Ishikawa (cell line): ENCODE measurements around the gene GNB3.

Experiments
- CEBPB ChIP-seq: IDR thresholded peaks from 2 replicates; pipeline ENCODE4 v1.6.1; 2012
- CREB1 ChIP-seq: IDR thresholded peaks from 2 replicates; pipeline ENCODE4 v1.6.1; 2012; ENCODE audit warnings: low read depth
- EGR1 ChIP-seq: IDR thresholded peaks from 2 replicates; pipeline ENCODE4 v1.6.1; 2012
- EP300 ChIP-seq: IDR thresholded peaks from 2 replicates; pipeline ENCODE4 v1.6.1; 2012; ENCODE audit warnings: borderline replicate concordance
- FOXM1 ChIP-seq: IDR thresholded peaks from 2 replicates; pipeline ENCODE4 v1.6.1; 2012; ENCODE audit warnings: low read depth, borderline replicate concordance
- MAX ChIP-seq: IDR thresholded peaks from 2 replicates; pipeline ENCODE4 v1.6.1; 2012
- NFIC ChIP-seq: IDR thresholded peaks from 2 replicates; pipeline ENCODE4 v1.6.1; 2012
- RAD21 ChIP-seq: IDR thresholded peaks from 2 replicates; pipeline ENCODE4 v1.6.1; 2012; ENCODE audit warnings: low read depth
- TAF1 ChIP-seq: IDR thresholded peaks from 2 replicates; pipeline ENCODE4 v1.6.1; 2012; ENCODE audit warnings: low read depth, mild to moderate bottlenecking
- TCF12 ChIP-seq: IDR thresholded peaks from 2 replicates; pipeline ENCODE4 v1.6.1; 2012; ENCODE audit warnings: low read depth
- TEAD4 ChIP-seq: IDR thresholded peaks from 2 replicates; pipeline ENCODE4 v1.6.1; 2012
- USF1 ChIP-seq: IDR thresholded peaks from 2 replicates; pipeline ENCODE4 v1.6.1; 2012
- YY1 ChIP-seq: IDR thresholded peaks from 2 replicates; pipeline ENCODE4 v1.6.1; 2012; ENCODE audit warnings: low read depth
- ZBTB7A ChIP-seq: IDR thresholded peaks from 2 replicates; pipeline ENCODE4 v1.6.1; 2012; ENCODE audit warnings: low read depth
- TF ChIP-seq, protein P1 (sequence below): IDR thresholded peaks from 2 replicates; pipeline ENCODE4 v1.6.1; 2012; ENCODE audit warnings: low read depth, mild to moderate bottlenecking

Gene GNB3

DNA sequence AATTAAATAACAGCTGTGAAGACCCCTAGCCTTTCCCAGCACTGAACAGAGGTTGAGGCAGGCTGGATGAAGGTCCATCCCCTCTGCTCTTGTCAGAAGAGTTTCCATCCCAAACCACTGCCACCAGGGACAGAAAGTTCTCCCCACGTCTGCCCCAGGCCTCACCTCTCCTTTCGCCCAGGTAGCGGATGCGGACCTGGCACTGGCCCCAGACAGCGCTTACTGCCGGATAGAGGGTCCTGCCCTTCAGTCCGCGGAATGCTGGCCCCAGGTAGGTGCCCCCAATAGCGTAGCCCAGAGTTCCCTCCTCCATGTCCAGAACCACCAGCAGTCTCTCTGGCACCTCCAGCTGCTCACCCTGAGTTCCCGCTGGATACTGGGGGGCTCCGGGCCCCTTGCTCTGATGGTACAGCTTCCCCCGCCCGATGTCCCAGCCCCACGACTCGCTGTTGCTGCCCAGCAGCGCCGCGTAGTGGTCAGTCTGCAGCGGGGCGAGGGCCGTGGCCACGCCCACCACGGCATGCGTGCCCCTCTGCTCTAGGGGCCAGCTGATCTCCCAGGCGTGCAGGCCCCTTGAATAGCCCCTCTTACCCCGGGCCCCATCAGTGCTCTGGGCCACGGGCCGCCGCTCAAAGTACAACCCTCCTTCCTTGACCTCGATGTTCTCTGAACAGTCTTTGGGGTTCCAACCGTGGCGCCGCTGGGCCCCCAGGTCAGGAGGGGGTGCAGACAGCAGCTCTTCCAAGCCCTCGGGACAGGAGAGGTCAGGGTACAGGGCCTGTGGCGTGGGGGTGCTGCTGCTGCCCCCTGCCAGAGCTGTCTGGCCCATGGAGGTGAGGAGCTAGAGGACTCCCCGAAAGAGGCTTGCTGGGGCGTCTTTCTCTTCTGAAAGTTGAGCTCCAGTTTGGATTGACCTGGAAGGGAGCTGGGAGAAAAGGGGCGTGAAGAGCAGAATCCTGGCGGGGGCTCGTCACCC is 31.6 kb downstream of the GNB3 start:
- TF ChIP-seq NFIC, result no peak
- no peak for TF ChIP-seq CEBPB
- TF ChIP-seq EGR1, result no peak
- TF ChIP-seq, protein P1, sequence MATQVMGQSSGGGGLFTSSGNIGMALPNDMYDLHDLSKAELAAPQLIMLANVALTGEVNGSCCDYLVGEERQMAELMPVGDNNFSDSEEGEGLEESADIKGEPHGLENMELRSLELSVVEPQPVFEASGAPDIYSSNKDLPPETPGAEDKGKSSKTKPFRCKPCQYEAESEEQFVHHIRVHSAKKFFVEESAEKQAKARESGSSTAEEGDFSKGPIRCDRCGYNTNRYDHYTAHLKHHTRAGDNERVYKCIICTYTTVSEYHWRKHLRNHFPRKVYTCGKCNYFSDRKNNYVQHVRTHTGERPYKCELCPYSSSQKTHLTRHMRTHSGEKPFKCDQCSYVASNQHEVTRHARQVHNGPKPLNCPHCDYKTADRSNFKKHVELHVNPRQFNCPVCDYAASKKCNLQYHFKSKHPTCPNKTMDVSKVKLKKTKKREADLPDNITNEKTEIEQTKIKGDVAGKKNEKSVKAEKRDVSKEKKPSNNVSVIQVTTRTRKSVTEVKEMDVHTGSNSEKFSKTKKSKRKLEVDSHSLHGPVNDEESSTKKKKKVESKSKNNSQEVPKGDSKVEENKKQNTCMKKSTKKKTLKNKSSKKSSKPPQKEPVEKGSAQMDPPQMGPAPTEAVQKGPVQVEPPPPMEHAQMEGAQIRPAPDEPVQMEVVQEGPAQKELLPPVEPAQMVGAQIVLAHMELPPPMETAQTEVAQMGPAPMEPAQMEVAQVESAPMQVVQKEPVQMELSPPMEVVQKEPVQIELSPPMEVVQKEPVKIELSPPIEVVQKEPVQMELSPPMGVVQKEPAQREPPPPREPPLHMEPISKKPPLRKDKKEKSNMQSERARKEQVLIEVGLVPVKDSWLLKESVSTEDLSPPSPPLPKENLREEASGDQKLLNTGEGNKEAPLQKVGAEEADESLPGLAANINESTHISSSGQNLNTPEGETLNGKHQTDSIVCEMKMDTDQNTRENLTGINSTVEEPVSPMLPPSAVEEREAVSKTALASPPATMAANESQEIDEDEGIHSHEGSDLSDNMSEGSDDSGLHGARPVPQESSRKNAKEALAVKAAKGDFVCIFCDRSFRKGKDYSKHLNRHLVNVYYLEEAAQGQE, result no peak
- peak; percentile 41; the same call in 1 of the 2 replicates for TF ChIP-seq USF1
- TF ChIP-seq CREB1, result no peak
- TF ChIP-seq TEAD4, result peak; percentile 52; the same call in 1 of the 2 replicates
- no peak for TF ChIP-seq FOXM1
- TF ChIP-seq EP300, result no peak
- peak; percentile 41 for TF ChIP-seq YY1
- peak; percentile 87 for TF ChIP-seq ZBTB7A
- peak; percentile 48; the same call in 1 of the 2 replicates for TF ChIP-seq RAD21
- peak; percentile 43; the same call in 1 of the 2 replicates for TF ChIP-seq TCF12
- TF ChIP-seq MAX, result peak; percentile 68
- no peak; the same call in 1 of the 2 replicates for TF ChIP-seq TAF1

DNA sequence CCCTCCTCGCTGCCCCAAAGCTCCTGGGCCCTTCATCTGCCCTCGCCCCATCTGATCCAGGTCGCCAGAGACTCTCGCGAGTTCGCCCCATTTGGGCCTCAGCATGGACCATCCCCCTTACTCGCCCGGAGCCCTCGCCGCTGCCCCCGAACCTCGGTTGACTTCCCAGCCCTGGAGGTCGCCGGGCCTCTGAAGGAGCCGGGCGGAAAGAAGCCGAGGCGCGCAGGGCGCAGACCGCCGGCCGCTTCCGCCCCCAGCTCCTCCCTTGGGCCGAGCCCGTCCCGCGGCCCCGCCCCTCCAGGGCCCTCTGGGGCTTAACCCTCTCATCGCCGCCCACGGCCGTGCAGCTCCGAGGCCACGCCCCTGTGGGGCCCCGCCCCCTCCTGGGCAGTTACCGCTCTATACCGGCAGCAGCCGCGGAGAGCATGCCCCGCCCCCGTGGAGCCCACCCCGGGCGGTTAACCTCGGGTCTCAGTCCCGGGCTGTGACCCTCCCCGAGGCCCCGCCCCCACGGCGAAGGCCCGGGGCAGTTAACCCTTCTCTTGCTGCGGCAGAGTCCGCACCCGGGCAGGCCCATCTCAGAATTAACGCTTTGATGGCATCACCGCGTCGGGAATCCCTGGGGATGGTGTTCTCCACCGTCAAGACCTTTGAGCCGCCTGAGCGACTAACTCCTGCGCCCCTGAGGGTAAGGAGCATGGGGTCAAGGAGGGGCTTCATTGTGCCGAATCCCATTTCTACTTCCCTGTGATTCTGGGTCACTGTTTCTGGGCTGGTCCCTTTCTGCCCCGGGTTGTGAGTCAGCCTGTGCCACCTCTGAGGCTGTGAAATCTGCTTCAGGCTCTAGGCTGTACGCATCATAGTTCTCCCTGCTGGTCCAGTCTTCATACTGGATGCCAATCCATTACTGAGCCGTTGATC is 32.6 kb downstream of the GNB3 start, which contains the start of gene SPSB2:
Gene SPSB2, minus strand, starts transcription at position 210 of the 921 bp plus-strand sequence. CDS start 402 bp downstream, outside the sequence.
- peak; percentile 79; the same call in 1 of the 2 replicates for TF ChIP-seq ZBTB7A
- 0 out of 2 replicates have a peak, but pooled peaks have one; percentile 12 for TF ChIP-seq YY1
- TF ChIP-seq CEBPB, result no peak
- TF ChIP-seq USF1, result no peak
- TF ChIP-seq MAX, result no peak; the same call in 1 of the 2 replicates
- TF ChIP-seq, protein P1, result no peak
- TF ChIP-seq EGR1, result peak; percentile 58; the same call in 1 of the 2 replicates
- 0 out of 2 replicates have a peak, but pooled peaks have one; percentile 4 for TF ChIP-seq TEAD4
- TF ChIP-seq TAF1, result peak; percentile 81
- no peak for TF ChIP-seq FOXM1
- TF ChIP-seq NFIC, result peak; percentile 17; the same call in 1 of the 2 replicates
- TF ChIP-seq EP300, result no peak
- no peak for TF ChIP-seq CREB1

DNA sequence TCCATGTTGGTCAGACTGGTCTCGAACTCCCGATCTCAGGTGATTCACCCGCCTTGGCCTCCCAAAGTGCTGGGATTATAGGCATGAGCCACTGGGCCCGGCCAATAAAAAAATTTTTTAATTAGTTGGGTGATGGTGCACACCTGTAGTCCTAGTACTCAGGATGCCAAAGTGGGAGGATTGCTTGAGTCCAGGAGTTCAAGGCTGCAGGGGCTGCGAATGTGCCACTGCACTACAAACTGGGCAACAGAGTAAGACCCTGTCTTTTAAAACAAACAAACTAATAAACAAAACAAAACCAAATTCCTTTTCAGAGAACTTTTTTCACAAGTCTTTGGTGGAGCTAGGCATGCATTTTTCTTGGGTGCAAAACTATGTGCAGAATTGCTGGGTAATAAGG is 42.5 kb downstream of the GNB3 start:
- no peak for TF ChIP-seq EP300
- TF ChIP-seq CEBPB, result no peak
- no peak for TF ChIP-seq TAF1
- no peak for TF ChIP-seq EGR1
- no peak for TF ChIP-seq MAX
- TF ChIP-seq NFIC, result no peak
- TF ChIP-seq, protein P1, result no peak
- TF ChIP-seq YY1, result no peak
- TF ChIP-seq RAD21, result no peak
- TF ChIP-seq FOXM1, result no peak
- no peak for TF ChIP-seq ZBTB7A
- TF ChIP-seq USF1, result no peak
- TF ChIP-seq TCF12, result no peak
- no peak for TF ChIP-seq TEAD4
- TF ChIP-seq CREB1, result no peak
